GM12892 (cell line): ENCODE results near the gene TMEM178B.

Experiments
- POLR2A ChIP-seq: IDR thresholded peaks from 2 replicates; pipeline ENCODE4 v1.6.1; 2011; ENCODE audit warnings: low read depth, low read length, control low read depth
- POLR2AphosphoS5 ChIP-seq: IDR thresholded peaks from 2 replicates; pipeline ENCODE4 v1.6.1; 2011; ENCODE audit warnings: low read depth, low read length, control low read depth
- TAF1 ChIP-seq: IDR thresholded peaks from 2 replicates; pipeline ENCODE4 v1.6.1; 2011; ENCODE audit warnings: low read depth, mild to moderate bottlenecking, control low read depth, low read length, borderline replicate concordance

DNA sequence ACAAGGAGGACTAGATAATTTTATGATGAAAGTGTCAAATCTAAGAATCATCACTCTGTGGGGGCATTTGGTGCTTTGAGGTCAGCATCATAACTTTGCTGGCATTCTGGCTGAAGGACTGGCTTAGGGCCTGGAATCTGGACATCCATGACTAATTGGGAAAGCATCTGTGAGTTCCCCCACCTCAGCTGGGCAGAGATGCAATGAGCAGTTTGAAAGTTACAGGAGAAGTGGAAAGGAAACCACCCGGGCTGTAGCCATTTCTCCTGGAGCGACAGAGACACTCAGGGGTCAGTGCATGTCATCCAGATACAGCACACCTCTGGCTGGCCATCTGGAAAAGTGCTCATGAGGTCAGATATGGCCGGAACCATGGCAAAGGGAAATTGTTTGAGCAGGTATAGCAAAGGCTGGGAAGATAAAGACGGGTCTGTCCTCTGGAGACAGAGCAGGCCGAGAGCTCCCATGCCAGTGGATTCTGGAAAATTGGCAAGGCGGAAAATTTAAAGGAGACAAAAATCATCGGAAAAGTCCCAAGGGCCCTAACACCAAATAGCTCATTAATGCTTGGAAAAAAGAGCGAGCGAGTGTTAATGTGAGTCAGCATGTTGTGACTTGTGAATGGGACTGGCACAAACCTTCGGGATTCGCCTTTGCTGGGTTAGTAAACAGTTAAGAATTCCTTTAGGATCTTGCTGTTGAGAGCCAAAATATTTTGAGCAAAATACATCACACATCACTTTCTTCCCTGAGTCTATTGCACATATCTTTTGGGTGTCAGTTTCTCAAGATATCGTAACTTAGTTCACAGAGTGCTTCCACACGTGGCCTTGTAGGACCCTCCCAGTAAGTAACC is 288.9 kb downstream of the TMEM178B start:
- TF ChIP-seq POLR2A (no peak), TAF1 (no peak), POLR2AphosphoS5 (no peak)
